GM13976 (cell line): ENCODE results near the gene GRIP1.

Experiments
- DNase-seq: peaks from one replicate; pipeline ENCODE4 v3.0.0; 2012; ENCODE audit warnings: low spot score
- in situ Hi-C: fragments of 300-500 bp; cut with MboI; formaldehyde crosslinking; loops from one replicate; pipeline ENCODE4 v1.12.0; 2022; ENCODE audit warnings: low sequenced_read_pairs, mixed read lengths, inconsistent platforms; ENCODE audit not compliant: unreplicated experiment
- TF ChIP-seq, protein P1 (sequence below): IDR thresholded peaks from 2 replicates; pipeline ENCODE4 v1.5.1; 2012; ENCODE audit warnings: borderline replicate concordance, mild to moderate bottlenecking; ENCODE audit not compliant: insufficient read depth; ENCODE audit errors: extremely low read depth, missing control alignments, control extremely low read depth

Gene GRIP1

DNA sequence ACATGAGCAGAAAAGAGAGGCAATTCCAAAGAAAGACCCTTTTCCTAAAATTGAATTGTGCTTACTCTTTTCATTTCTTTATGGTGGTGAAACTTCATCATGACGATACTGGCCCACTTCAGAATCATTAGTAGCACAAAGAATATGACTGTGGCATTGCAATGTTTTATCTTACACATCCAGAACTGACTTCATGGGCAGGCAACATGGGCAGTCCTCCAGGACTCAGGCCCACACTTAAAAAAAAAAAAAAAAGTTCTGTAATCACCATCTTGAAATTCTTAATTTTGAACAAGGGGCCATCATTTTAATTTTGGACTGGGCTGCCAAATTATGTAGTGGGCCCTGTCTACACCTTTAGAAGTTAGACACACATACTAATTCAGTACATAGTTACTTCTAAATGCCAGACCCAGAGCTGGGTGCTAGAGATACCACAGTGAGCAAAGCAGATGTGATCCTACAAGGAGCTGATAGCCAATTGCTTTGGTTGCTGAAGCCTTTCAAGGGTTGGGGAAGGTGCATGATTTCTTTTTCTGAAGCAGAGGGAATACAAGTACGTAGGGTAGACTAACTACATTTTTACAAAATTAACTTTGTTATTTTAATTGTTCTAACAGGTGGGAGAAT lies 341.4 kb downstream of the GRIP1 start:
- in situ Hi-C loops: no loop called here
- DNase-seq: no peak
- TF ChIP-seq, protein P1, sequence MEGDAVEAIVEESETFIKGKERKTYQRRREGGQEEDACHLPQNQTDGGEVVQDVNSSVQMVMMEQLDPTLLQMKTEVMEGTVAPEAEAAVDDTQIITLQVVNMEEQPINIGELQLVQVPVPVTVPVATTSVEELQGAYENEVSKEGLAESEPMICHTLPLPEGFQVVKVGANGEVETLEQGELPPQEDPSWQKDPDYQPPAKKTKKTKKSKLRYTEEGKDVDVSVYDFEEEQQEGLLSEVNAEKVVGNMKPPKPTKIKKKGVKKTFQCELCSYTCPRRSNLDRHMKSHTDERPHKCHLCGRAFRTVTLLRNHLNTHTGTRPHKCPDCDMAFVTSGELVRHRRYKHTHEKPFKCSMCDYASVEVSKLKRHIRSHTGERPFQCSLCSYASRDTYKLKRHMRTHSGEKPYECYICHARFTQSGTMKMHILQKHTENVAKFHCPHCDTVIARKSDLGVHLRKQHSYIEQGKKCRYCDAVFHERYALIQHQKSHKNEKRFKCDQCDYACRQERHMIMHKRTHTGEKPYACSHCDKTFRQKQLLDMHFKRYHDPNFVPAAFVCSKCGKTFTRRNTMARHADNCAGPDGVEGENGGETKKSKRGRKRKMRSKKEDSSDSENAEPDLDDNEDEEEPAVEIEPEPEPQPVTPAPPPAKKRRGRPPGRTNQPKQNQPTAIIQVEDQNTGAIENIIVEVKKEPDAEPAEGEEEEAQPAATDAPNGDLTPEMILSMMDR: no peak

DNA sequence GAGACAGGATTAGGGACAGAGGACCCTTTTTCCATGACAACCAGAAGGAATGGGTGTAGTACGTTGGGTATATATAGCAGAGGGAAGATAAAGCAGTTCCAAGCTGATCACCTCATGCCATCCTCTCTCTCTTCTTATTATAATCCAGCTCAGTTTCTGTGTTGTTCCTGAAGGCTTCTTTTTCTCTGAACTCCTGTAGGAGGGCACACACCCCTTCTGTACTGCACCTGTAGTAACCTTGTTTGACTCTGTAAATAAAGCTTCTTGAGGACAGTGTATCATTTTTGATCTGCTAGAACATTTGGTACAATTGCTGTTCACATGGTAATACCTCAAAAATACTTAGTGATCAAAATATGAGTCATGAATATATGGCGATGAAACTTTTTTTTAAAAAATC lies 343.1 kb downstream of the GRIP1 start:
- TF ChIP-seq, protein P1: no peak
- in situ Hi-C loops: no loop called here
- no peak for DNase-seq

DNA sequence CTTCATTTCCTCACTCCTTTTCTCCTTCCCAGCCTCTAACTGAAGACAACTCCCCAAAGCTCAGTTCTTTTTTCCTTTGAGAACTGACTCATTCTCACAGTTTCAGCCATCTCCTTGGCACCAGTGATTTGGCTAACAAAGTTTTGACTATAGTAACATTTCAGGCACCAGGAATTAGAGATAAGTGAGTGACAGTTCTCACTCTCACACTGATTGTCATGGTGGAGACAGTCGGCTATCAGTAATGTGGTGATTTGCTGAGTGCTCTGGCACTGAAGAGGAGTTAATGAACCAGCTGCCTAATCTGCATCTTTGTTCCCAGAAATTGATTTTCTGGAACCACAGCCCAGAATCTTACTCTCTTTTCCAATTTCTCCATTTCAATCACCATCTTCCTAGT lies 347.1 kb downstream of the GRIP1 start:
- DNase-seq: no peak
- TF ChIP-seq, protein P1: no peak
- in situ Hi-C loops: no loop called here

DNA sequence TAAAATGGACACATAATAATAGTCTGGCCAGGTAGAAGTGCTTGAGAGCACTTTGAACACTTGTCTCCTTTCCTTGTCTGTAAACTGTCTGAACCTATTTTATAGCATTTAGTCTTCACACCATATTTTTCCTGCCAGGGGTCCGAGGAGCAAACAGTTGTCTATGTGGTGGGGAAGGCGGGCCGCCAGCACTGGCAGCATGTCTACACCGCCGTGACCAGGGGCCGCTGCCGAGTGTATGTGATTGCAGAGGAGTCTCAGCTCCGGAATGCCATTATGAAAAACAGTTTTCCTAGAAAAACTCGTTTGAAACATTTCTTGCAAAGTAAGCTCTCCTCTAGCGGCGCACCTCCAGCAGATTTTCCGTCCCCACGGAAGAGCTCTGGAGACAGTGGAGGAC lies 347.9 kb downstream of the GRIP1 start:
- no peak for DNase-seq
- in situ Hi-C loops: no loop called here
- TF ChIP-seq, protein P1: no peak

DNA sequence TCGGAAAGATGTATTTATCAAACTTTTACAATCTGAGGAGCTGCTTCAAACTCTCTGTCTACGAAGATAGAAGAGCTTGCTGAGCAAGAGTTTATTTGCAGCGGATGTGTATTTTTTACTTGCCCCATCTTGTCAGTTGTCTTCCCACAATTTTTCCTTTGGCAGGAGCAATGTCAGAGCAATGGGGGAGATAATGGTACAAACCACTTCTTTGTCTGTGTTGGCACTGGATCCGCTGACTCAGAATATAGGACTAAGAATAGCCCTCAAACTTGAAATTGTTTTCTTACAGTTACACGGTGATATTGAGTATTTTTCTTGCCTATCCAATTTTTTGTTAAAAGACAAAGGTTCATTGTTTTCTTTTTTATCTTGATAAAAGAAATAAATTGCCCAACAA lies 348.9 kb downstream of the GRIP1 start:
- no peak for DNase-seq
- TF ChIP-seq, protein P1: no peak
- in situ Hi-C loops: no loop called here

DNA sequence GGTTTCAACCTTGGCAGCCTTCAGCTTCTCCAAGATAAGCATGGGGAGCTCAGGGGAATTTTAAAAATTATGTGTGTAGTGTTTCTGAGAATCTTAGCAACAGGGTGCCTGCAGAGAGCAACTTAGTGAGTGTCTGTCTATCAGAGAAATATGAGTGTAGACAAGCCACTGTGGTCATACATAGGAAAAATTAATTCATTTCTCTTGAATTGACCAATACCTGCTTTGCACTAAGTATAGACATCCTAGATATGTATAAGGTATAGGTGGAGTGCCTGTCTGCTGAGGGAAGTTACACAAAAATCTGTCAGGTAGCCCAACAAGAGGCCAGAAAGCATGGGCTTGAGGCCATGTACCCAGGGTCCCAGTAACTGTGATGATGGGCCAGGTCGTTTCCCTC lies 355.9 kb downstream of the GRIP1 start:
- in situ Hi-C loops: no loop called here
- TF ChIP-seq, protein P1: no peak
- no peak for DNase-seq
